GM19468 (cell line): ENCODE measurements around the gene SERAC1.
"Not testable (repeated sequence)": the region's sequence is repeated elsewhere in the genome, so short reads cannot be mapped to it uniquely, and the experiment has no call there.

Source experiments
- ATAC-seq: cut with Tn5 transposase; IDR thresholded peaks from one replicate; pipeline ENCODE4 v1.9.1; 2021; ENCODE audit warnings: mild to moderate bottlenecking, moderate library complexity, moderate number of reproducible peaks; ENCODE audit not compliant: unreplicated experiment; ENCODE audit errors: extremely low read depth

The SERAC1 gene

DNA sequence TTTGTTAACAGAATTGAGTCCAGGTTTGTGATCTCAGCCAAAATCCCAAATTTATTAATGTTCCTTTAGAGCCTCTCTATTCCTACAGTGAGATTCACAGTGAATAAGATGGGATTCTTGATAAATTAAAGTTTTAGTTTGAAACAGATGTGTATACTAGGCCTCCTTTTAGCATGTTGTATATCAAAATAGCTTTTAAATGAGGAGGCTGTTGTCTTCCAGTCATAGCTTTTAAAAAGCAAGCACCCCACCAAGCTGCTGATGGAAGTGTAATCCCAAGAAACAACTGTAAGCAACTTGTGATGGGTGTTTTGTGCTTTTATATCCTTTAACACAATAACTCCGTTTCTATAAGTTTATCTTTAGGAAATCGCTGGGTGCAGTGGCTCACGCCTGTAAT is 7.0 kb upstream of the SERAC1 start:
- ATAC-seq: no peak

DNA sequence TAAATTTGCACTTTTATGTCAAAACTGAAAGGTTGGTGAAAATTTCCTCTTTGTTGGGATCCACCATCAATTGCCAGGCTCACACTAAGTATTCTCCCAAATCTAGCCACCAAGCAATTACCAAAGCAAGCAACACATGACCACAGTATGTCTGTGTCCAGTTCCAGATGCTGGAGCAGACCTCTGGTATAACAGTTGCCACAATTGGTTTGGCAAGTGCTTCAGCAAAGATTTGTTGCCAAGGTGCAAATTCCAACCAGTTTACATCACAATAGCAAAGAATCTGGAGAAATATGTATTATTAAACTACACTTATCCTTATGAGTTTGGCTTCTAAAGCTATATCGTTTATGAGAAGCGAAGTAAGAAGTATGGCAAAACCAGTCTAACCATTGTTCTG is 6.5 kb upstream of the SERAC1 start:
- ATAC-seq: no peak

DNA sequence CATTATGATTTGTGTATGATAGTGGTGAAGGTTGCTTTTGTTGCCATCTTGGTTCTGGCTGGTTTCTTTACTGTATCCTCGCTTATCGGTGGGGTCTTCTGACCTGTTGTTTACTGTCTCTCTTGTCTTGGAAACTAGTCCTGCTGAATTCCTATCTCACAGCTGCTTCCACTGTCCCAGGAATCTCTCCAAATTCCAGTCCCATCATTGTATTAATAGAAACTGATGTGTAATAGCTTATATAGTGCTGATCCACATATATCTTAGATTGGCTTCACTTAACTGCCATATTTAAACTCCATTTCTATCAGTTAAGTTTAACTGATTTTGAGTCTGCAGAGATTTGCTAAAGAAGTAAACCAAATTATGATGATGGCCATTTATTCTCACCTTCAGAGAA is 6.0 kb upstream of the SERAC1 start:
- no peak for ATAC-seq

DNA sequence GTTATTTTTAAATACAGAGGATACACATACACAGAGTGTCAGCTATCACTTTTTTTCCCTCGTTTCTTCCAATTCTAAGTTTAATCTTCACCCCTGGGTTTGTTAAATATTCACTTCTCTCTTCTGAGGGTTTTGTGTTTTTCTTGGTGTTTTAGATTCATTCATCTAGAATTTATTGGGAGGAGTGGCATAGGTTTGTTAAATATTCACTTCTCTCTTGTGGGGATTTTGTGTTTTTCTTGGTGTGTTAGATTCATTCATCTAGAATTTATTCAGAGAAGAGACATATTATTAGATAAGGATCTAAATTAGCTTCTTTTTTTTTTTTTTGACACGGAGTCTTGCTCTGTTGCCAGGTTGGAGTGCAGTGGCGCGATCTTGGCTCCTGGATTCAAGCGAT is 3.9 kb upstream of the SERAC1 start:
- no peak for ATAC-seq

DNA sequence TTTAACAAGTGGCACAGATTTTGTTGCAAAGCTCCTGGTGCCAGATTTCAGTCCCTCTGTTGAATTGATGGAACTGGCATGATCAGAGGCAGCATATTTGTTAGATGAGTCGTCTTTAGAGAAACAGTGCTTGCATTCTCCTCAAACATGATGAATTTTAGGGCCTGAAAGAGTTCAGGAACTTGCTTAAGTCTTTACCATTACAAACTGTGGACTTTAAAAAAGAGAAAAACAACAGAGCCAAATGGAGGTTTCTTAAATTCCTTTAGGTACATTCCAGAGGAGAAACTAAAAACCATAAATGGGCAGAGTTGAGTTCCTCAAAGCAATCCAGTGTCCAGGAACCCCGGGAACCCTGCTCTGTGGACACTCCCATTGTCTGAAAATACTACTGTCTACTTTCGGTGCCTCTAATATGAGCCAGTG is 2.6 kb upstream of the SERAC1 start:
- no peak for ATAC-seq

DNA sequence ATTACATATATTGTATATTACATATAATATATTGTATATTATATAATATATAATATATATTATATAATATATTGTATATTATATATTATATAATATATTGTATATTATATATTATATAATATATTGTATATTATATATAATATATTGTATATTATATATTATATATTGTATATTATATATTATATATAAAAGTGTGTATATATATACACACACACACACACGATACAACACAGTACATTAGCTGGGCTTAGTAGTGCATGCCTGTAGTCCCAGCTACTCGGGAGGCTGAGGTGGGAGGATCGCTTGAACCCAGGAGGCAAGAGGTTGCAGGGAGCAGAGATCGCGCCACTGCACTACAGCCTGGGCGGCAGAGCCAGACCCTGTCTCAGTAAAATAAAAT is 1.6 kb upstream of the SERAC1 start:
- not testable (repeated sequence) for ATAC-seq

DNA sequence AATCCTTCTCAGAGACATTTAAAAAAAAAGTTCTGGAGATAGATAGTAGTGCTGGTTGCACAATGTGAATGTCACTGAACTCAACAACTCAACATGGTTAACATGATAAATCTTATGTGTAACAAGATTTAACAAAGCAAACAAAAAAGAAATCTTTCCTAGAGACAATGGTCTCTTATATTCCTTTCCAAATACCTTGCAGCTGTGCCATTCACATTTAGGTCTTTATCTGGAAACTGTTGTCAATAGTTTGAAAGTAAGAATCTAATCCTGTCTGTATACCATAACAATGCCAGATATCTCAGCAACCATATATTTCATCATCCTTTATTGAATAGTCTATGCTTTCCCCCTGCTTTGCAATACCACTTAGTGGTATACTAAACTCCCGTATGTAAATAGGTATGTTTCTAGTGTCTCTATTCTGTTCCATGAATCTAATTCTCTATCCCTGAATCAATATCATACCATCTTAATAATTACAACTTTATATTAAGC is 2.1 kb downstream of the SERAC1 start:
- ATAC-seq: no peak

DNA sequence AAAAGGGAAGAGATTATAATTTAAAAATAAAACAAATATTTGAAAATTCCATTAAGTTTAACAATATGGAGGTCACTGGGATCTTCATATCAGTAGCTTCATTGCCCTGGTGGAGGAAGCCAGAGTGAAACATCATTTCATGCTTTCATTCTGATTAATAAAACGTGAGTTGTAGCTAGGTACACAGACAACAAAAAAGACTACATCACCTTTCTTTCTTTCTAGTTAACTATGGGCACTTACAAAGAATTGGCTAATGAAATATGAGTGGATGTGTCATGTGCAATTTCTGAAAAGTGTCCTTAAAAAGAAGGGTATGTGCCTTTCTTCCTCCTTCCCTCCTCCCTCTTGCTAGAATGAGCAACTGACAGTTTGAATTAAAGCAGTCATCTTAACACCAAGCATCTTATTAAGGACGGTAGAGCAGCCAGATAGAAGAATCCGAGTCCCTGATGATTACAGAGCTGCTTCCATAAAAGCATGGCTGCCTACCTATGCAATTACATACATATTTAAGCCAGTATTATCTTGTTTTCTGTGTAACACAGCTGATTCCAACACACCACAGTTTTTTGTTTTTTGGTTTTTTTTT is 3.4 kb downstream of the SERAC1 start:
- ATAC-seq: no peak

DNA sequence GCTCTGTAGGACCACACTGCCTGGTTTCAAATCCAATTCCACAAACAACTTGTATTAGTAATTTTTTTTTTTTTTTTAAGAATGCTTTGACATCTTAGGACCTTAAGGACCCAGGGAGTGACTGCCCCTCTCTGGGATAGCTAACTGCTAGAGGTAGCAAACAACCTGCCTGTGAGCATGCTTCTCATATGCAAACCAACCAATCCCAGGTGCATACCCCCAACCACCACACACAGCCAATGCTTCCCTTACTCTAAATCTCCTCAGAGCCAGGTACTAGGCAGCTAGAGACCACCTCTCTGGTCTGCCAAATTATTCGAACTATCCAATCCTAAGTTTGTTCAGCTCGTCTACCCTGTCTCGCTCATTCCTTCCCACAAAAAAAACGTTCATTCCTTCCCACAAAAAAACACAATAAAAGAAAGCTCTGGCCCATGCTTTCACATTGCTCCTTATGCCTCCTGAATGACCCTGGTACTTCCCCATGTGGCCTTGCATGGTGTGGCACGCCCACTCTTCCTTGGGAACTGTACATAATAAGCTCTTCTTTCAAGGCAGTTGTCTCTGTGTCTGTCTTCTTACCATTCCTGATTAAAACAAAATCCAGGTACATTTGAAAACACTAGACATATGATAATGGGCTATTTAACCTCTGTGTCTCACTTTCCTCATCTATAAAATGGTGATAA is 6.4 kb downstream of the SERAC1 start:
- ATAC-seq: no peak

DNA sequence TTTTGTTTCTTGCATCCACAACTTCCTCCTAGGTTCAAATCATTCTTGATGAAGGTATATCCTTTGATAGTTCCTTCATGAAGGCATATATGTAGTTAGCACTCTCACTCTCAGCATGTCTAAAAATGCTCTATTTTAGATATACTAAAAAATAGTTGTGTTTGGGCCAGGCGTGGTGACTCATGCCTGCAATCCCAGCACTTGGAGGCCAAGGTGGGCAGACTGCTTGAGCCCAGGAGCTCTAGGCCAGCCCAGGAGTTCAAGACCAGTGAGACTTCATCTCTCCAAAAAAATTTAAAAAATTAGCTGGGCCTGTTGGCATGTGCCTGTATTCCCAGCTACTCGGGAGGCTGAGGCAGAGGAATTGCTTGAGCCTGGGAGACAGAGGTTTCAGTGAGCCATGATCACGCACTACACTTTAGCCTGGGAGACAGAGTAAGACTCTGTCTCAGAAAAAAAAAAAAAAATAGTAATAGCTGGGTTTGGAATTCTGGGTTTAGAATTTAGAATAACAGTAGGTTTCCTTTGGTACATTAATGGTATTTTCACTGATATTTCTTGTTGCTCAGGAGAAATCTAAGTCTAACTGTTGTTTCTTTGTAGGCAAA is 7.0 kb downstream of the SERAC1 start:
- ATAC-seq: no peak

DNA sequence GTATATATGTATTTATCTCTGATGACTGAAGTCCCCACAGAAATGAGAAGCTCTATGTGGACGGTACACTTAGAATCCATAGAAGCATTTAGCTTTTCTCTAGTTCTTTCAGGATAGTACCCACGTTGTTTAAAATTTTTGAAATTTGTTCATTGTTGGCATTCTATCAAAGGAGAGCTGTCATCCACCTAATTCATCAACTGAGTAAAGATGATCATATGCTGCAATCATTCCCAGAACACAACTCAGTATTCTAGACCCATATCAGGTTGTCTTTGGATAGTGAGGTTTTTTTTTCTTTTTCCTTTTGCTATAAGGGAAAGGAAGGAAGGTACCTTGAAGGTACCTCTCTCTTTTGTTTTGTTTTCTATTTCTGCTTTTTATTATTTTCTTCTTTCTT is 9.3 kb downstream of the SERAC1 start:
- no peak for ATAC-seq

DNA sequence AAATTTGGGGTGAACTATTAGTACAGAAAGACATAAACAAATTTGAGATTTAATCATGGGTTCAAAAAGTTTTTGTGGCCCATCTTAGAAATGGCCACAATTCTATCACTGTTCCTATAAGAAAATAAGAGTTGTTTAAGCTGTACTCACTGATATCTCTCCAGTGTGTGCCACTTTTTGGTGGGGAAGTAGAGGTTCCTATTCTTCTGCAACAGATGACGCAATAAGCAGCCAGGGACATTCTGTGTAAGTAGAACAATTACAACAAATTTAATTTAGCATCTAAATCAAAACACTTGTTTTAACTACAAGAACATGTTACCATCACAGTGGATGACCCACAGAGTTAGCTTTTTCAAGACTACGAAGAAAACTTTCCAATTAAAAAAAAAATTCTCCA is 9.9 kb downstream of the SERAC1 start:
- ATAC-seq: no peak

DNA sequence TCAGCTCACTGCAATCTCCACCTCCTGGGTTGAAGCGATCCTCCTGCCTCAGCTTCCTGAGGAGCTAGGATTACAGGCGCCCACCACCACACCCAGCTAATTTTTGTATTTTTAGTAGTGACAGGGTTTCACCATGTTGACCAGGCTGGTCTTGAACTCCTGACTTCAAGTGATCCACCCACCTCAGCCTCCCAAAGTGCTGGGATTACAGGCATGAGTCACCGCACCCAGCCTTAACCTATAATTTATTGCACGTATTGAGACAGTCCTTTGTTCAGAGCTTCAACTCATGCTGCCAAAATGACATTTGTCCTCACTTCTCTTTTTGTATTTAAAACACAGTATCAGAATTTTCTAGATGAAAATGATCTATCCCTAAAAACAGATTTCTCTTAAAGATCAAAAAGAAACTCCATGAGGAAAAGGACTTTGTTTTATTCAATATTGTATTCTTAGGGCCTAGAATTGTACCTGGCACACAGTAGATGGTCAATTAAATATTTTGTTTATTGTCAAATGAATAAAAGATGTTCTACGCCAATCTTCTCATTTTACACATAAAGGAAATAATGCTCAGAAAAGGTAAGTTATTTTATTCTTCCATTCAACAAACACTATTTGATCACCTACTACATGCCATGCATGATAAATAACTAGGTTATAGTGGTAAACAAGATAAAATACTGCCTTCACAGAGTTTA is 10.8 kb downstream of the SERAC1 start:
- no peak for ATAC-seq

DNA sequence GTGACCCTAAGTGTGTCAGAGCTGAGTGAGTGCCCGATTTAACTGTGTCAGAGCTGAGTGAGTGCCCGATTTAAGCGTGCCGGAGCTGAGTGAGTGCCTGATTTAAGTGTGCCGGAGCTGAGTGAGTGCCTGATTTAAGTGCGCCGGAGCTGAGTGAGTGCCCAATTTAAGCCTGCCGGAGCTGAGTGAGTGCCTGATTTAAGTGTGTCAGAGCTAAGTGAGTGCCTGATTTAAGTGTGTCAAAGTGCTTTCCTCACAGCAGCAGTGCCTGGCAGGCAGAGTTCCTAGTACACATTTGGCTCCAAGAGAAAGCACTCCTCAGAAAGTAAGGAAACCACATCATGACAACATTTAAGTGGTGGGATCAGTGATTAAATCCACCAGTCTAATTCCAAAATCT is 13.2 kb downstream of the SERAC1 start:
- ATAC-seq: no peak

DNA sequence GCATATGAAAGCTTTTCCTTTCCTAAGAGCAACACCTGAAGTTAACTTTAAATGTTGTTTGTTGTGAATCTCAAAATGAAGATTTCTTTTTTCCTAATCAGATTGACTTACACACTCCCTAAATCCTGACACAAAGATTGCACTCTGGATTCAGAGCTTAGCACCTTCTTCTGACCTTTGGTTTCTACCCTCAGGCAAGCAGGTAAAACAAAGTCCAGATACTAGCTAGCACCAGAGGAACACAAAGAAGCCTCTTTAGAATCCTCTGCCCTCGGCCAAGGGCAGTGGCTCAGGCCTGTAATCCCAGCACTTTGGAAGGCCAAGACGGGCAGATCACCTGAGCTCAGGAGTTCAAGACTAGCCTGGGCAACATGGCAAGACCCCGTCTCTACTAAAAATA is 14.5 kb downstream of the SERAC1 start:
- no peak for ATAC-seq

DNA sequence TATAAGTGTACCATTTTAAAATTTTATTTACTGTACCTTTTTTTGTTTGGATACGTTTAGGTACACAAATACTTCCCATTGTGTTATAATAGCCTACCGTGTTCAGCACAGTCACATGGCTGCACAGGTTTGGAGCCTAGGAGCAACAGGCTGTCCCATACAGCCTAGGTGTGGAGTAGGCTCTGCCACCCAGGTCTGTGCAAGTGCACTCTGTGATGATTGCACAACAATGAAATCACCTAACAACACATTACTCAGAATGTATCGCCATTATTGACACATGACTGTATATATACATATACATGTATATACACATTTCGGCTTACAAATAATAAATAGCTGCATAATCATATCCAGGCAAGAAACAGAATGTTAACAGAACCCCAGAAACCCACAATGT is 15.4 kb downstream of the SERAC1 start:
- ATAC-seq: no peak

DNA sequence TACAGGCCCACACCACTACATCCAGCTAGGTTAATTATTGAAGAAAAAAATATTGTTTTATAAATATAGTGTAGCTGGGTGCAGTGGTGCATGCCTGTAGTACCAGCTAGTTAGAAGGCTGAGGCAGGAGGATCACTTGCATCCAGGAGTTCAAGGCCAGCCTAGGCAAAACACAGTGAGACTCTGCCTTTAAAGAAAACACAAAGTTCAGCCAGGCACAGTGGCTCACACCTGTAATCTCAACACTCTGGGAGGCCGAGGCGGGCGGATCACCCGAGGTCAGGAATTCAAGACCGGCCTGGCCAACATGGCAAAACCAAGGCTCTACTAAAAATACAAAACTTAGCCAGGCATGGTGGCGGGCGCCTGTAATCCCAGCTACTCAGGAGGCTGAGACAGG is 16.0 kb downstream of the SERAC1 start:
- not testable (repeated sequence) for ATAC-seq

DNA sequence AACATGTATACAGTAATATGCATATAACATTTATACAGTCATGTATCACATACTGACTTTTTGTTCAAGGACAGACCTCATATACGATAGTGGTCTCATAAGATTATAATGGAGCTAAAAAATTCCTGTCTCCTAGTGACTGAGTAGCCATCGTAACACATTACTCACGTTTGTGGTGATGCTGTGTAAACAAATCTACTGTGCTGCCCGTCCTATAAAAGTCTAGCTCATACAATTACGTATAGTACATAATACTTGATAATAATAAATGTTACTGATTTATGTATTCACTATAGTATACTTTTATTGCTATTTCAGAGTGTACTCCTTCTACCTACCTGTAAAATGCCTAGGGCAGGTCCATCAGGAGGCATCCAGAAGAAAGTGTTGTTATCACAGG is 17.4 kb downstream of the SERAC1 start:
- no peak for ATAC-seq

DNA sequence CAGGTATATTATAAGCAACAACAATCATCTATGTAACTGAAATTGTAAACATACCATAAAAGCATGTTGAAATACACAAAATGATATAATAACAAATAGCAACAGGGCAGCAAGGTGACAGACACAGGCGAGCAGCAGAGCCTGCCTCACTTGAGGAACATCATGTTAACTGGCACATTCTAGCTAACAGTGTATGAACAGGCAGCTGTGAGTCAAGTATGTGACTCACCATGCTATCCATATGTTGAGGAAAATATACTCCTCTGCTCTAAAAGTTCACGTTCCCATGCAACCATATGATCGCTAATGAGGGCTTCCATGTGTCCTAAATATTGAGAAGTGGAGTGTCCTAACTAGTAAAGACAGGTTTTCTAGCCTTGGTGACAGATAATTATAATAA is 18.4 kb downstream of the SERAC1 start:
- no peak for ATAC-seq

DNA sequence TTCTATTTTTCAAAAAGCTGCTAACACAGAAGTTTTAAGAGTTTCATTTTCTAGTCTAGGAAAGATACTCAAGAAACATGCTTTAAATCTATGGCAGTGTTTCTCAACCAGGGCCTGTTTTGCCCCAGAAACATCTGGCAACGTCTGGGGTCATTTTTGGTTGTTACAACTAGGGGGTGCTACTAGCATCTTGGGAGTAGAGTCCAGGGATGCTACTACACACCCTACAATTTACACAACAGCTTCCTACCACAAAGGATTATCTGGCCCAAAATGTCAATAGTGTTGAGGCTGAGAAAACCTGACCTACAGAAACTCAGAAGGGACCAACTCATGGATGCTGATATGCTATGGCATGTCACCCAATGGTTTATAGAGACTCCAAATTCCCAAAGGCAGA is 24.4 kb downstream of the SERAC1 start:
- no peak for ATAC-seq

DNA sequence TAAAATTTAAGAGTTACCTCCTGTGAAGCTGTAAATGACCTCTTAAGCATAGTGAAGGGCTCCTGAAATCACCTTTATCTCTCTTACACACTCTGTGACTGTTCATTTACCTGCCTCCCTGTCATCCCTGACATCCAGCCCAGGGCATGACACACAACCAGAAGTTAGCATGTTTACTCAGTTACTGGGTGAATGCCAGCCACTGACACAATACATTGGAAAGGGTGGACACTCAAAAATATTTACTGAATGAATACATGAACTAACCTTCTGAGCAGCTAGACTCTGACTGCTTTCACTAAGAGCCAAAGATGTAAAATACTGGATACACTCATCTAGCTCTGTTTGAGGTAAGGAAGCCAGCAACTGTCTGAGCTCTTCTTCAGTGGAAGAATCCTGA is 25.3 kb downstream of the SERAC1 start:
- ATAC-seq: no peak
